Calu3 (cell line): Measurements from ENCODE around the gene MYOCD. TPM values are rescaled to one million over a fixed set of nuclear protein-coding genes. Genes with fewer than 3 reads are reported as not detected.

Experiments used
- BruUV-seq: library from RNA; stranded (reverse); fragments of 400-500 nt; replicated peaks from 2 replicates; lab custom pipeline; 2021; lab: Mats Ljungman, UMichigan
- CTCF ChIA-PET: fragments of 300-600 bp; sonication (Branson Sonifier 250); formaldehyde crosslinking; loops from one replicate; lab custom pipeline; 2022; ENCODE audit warnings: antibody characterized with exemption; lab: Charles Lee
- DNase-seq: peaks from one replicate; pipeline ENCODE4 v3.0.0; 2022
- H3K27ac Mint-ChIP-seq: one replicate; pipeline ENCODE4 v1.8.0; 2022; ENCODE audit warnings: mixed read lengths; ENCODE audit not compliant: unreplicated experiment
- H3K27me3 Mint-ChIP-seq: one replicate; pipeline ENCODE4 v1.8.0; 2022; ENCODE audit warnings: mixed read lengths; ENCODE audit not compliant: unreplicated experiment
- H3K36me3 Mint-ChIP-seq: one replicate; pipeline ENCODE4 v1.8.0; 2022; ENCODE audit warnings: mild to moderate bottlenecking, moderate library complexity, mixed read lengths; ENCODE audit not compliant: insufficient read depth, unreplicated experiment
- H3K4me1 Mint-ChIP-seq: one replicate; pipeline ENCODE4 v1.8.0; 2022; ENCODE audit warnings: mild to moderate bottlenecking, low read depth, mixed read lengths; ENCODE audit not compliant: unreplicated experiment
- H3K4me3 Mint-ChIP-seq: one replicate; pipeline ENCODE4 v1.8.0; 2022; ENCODE audit warnings: mild to moderate bottlenecking, low read depth, moderate library complexity, mixed read lengths; ENCODE audit not compliant: unreplicated experiment
- H3K9me3 Mint-ChIP-seq: one replicate; pipeline ENCODE4 v1.8.0; 2022; ENCODE audit warnings: low read depth, mixed read lengths; ENCODE audit not compliant: unreplicated experiment
- intact Hi-C: fragments of 100-400 bp; cut with micrococcal nuclease; formaldehyde crosslinking; loops from one replicate; pipeline ENCODE4 v1.10.0; 2022; ENCODE audit not compliant: unreplicated experiment
- total RNA-seq: library from RNA; stranded (reverse); gene quantifications from 2 replicates; pipeline ENCODE4 v1.2.3, GENCODE V29; 2022
- TF ChIP-seq, protein P1 (sequence below): fragments of 200-600 bp; IDR thresholded peaks from one replicate; pipeline ENCODE4 v1.8.0; 2022; ENCODE audit warnings: antibody characterized with exemption; ENCODE audit not compliant: unreplicated experiment

MYOCD gene
- total RNA-seq, 1 experiment from 2014 or later: not detected

DNA sequence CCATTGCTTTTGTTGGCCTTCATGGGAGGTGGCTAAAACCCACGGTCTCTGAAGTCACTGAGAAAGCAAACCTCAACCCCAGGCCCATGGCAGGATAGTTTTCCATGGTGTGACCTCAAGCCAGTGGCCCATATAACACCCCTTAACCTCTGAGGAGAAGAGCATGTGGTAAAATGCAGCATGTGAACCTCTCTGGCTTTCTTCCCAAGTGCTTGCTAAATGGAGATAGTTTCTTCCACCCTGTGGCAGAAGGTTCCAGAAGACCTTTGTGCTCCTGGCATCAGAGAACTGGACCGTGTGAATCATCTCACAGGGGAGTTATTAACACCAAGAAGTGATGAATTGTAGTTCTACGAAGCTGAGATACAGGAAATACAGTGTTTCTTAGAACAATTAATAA lies 47.3 kb downstream of the MYOCD start:
- CTCF ChIA-PET: no interaction called here
- Mint-ChIP-seq H3K27ac (no peak overlapping the region), H3K36me3 (no peaks in the 10 kb centered on the region), H3K4me1 (no peaks in the 10 kb centered on the region), H3K4me3 (no peak overlapping the region), H3K9me3 (no peaks in the 10 kb centered on the region), H3K27me3 (no peaks in the 10 kb centered on the region)
- DNase-seq: no peak
- intact Hi-C loops: no loop called here
- TF ChIP-seq, protein P1, sequence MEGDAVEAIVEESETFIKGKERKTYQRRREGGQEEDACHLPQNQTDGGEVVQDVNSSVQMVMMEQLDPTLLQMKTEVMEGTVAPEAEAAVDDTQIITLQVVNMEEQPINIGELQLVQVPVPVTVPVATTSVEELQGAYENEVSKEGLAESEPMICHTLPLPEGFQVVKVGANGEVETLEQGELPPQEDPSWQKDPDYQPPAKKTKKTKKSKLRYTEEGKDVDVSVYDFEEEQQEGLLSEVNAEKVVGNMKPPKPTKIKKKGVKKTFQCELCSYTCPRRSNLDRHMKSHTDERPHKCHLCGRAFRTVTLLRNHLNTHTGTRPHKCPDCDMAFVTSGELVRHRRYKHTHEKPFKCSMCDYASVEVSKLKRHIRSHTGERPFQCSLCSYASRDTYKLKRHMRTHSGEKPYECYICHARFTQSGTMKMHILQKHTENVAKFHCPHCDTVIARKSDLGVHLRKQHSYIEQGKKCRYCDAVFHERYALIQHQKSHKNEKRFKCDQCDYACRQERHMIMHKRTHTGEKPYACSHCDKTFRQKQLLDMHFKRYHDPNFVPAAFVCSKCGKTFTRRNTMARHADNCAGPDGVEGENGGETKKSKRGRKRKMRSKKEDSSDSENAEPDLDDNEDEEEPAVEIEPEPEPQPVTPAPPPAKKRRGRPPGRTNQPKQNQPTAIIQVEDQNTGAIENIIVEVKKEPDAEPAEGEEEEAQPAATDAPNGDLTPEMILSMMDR: no peak
- BruUV-seq: no TSS peak

DNA sequence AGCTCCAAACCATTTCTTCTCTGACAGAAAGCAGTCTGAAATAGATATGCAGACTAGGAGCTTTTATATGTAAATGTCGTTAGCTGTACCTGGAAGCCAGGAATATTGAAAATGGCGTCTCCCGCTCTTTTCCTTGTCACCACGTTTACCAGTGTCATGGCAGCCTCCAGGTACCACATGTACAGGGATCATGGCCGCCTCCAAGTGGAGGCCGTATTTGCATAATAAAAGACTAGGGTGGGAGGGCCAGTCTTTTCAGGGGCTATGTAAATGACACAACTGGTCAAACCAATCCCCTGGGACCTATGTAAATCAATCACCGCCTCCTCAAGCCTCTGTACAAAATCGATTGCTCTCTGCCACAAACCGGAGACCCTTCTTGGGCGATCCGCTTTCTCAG lies 54.3 kb downstream of the MYOCD start:
- no peaks in the 10 kb centered on the region for H3K36me3 Mint-ChIP-seq
- BruUV-seq: no TSS peak
- no peaks in the 10 kb centered on the region for H3K27me3 Mint-ChIP-seq
- H3K9me3 Mint-ChIP-seq: no peaks in the 10 kb centered on the region
- no peaks in the 10 kb centered on the region for H3K4me1 Mint-ChIP-seq
- no peak overlapping the region for H3K4me3 Mint-ChIP-seq
- H3K27ac Mint-ChIP-seq: no peak overlapping the region
- CTCF ChIA-PET: no interaction called here
- intact Hi-C loops: no loop called here
- TF ChIP-seq, protein P1: no peak
- no peak for DNase-seq

DNA sequence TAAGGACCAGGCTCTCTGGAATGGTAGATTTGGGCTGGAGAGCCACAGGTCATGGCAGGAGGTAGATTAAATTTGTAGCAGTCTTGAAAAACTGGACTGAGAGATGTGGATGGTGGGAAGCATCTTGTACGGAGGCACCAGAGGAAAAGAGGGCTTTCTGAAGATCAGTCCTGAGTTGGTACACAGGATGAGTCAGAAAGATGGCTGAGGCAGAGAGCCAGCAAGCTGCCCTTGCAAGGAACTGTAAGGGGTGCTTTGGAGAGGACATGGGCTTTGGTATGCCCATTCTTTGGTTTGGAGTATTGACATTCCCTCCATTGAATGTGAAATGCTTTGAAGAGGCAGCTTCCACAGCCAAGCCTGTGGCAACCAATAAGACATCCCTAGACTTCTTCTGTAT lies 55.9 kb downstream of the MYOCD start:
- no TSS peak for BruUV-seq
- TF ChIP-seq, protein P1: no peak
- CTCF ChIA-PET: no interaction called here
- Mint-ChIP-seq H3K4me3 (no peak overlapping the region), H3K27ac (no peak overlapping the region), H3K27me3 (no peaks in the 10 kb centered on the region), H3K4me1 (peaks cover under 1% of the 10 kb centered on the region), H3K9me3 (no peaks in the 10 kb centered on the region), H3K36me3 (no peaks in the 10 kb centered on the region)
- DNase-seq: no peak
- intact Hi-C loops: no loop called here

DNA sequence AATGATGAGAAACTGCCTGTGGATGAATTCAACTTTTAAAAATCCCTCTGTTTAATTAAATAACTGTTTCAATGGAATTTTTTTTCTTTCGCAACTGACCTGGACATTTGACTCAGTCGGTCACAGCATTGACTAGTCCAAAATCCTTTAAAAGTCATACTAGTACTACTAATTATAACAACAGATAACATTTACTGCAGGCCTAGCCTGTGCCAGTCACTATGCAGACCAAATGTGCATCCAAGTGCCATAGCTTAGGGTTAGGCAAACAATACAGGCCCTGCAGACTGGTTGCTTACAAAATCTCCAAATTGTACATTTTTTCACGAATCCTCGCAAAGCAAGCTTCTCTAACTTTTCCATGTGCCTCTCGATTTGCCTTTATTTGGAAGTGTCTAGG lies 56.6 kb downstream of the MYOCD start:
- TF ChIP-seq, protein P1: no peak
- CTCF ChIA-PET: no interaction called here
- H3K4me1 Mint-ChIP-seq: peaks cover 8% of the 10 kb centered on the region
- BruUV-seq: no TSS peak
- no peaks in the 10 kb centered on the region for H3K27me3 Mint-ChIP-seq
- H3K36me3 Mint-ChIP-seq: no peaks in the 10 kb centered on the region
- intact Hi-C loops: no loop called here
- H3K9me3 Mint-ChIP-seq: no peaks in the 10 kb centered on the region
- no peak overlapping the region for H3K27ac Mint-ChIP-seq
- DNase-seq: no peak
- no peak overlapping the region for H3K4me3 Mint-ChIP-seq
